Measurements from ENCODE around the gene GLT8D2. TPM values are rescaled to one million over a fixed set of nuclear protein-coding genes. Genes with fewer than 3 reads are reported as not detected.

Gene GLT8D2
- total and polyA plus RNA-seq, 2 of the 13 experiments (the other 11 are each of a cell fraction or from before 2014, with no cell fraction given), result not detected

DNA sequence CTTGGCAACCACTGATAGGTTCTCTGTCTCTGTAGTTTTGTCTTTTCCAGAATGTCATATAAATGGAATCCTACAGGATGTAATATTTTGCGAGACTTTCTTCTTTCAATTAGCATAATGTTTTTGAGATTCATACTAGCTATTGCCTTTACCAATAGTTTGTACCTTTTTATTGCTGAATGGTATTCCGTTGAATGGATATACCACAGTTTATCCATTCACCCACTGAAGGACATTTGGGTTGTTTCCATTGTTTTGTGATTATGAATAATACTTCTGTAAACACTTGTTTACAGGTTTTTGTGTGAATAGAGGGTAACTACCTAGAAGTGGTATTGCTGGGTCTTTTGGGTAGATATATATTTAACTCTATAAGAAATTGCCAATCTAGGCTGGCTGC is 26.3 kb downstream of the GLT8D2 start:
- no TSS peak for BruUV-seq (replicated peaks)
- 2% methylated on average over 2 of the region's 2 CpGs for WGBS (ENCODE audit: low lambda C conversion rate)
- in situ Hi-C loops (cut with HindIII; ENCODE audit: extremely low pct_ligation_motif_present, low pct_unique_long_range_greater_than_20kb), result no loop called here
- H3K9ac ChIP-seq (ENCODE audit: insufficient read depth, low read depth, low read length), result no peak overlapping the region
- no peak overlapping the region for H3K27ac ChIP-seq (ENCODE audit: extremely low read length, insufficient read depth, low read length)
- peaks cover 0 to 21% of the 10 kb centered on the region in 2 experiments; a peak in 2 of 5 replicates for H3K27me3 ChIP-seq (ENCODE audit: control insufficient read depth in 1 of 2, insufficient read depth in 2 of 2, low read length in 2 of 2)
- H3K9me3 ChIP-seq (ENCODE audit: low read length), result no peaks in the 10 kb centered on the region
- DNase-seq (ENCODE audit: low spot score) (no peak), ATAC-seq (no peak), FAIRE-seq (no peak)
- H3K79me2 ChIP-seq (ENCODE audit: insufficient read depth, low read length), result no peaks in the 10 kb centered on the region
- H2AFZ ChIP-seq (ENCODE audit: low read length), result no peak overlapping the region
- TF ChIP-seq ZFP41 (CRISPR knock-in tag; IDR thresholded peaks at IDR 0.05; ENCODE audit: borderline replicate concordance), result no peak
- TF ChIP-seq MZF1 (CRISPR knock-in tag; IDR thresholded peaks at IDR 0.05; ENCODE audit: borderline replicate concordance), result no peak
- TF ChIP-seq ZNF510 (CRISPR knock-in tag; IDR thresholded peaks at IDR 0.05; ENCODE audit: low read depth), result no peak
- TF ChIP-seq, protein P1, sequence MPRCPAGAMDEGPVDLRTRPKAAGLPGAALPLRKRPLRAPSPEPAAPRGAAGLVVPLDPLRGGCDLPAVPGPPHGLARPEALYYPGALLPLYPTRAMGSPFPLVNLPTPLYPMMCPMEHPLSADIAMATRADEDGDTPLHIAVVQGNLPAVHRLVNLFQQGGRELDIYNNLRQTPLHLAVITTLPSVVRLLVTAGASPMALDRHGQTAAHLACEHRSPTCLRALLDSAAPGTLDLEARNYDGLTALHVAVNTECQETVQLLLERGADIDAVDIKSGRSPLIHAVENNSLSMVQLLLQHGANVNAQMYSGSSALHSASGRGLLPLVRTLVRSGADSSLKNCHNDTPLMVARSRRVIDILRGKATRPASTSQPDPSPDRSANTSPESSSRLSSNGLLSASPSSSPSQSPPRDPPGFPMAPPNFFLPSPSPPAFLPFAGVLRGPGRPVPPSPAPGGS (CRISPR knock-in tag; IDR thresholded peaks at IDR 0.05), result no peak
- TF ChIP-seq, protein P2, sequence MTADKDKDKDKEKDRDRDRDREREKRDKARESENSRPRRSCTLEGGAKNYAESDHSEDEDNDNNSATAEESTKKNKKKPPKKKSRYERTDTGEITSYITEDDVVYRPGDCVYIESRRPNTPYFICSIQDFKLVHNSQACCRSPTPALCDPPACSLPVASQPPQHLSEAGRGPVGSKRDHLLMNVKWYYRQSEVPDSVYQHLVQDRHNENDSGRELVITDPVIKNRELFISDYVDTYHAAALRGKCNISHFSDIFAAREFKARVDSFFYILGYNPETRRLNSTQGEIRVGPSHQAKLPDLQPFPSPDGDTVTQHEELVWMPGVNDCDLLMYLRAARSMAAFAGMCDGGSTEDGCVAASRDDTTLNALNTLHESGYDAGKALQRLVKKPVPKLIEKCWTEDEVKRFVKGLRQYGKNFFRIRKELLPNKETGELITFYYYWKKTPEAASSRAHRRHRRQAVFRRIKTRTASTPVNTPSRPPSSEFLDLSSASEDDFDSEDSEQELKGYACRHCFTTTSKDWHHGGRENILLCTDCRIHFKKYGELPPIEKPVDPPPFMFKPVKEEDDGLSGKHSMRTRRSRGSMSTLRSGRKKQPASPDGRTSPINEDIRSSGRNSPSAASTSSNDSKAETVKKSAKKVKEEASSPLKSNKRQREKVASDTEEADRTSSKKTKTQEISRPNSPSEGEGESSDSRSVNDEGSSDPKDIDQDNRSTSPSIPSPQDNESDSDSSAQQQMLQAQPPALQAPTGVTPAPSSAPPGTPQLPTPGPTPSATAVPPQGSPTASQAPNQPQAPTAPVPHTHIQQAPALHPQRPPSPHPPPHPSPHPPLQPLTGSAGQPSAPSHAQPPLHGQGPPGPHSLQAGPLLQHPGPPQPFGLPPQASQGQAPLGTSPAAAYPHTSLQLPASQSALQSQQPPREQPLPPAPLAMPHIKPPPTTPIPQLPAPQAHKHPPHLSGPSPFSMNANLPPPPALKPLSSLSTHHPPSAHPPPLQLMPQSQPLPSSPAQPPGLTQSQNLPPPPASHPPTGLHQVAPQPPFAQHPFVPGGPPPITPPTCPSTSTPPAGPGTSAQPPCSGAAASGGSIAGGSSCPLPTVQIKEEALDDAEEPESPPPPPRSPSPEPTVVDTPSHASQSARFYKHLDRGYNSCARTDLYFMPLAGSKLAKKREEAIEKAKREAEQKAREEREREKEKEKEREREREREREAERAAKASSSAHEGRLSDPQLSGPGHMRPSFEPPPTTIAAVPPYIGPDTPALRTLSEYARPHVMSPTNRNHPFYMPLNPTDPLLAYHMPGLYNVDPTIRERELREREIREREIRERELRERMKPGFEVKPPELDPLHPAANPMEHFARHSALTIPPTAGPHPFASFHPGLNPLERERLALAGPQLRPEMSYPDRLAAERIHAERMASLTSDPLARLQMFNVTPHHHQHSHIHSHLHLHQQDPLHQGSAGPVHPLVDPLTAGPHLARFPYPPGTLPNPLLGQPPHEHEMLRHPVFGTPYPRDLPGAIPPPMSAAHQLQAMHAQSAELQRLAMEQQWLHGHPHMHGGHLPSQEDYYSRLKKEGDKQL (CRISPR knock-in tag; IDR thresholded peaks at IDR 0.05; ENCODE audit: low read depth), result no peak
- TF ChIP-seq, protein P3, sequence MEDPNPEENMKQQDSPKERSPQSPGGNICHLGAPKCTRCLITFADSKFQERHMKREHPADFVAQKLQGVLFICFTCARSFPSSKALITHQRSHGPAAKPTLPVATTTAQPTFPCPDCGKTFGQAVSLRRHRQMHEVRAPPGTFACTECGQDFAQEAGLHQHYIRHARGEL (CRISPR knock-in tag; IDR thresholded peaks at IDR 0.05), result no peak
- TF ChIP-seq, protein P4, sequence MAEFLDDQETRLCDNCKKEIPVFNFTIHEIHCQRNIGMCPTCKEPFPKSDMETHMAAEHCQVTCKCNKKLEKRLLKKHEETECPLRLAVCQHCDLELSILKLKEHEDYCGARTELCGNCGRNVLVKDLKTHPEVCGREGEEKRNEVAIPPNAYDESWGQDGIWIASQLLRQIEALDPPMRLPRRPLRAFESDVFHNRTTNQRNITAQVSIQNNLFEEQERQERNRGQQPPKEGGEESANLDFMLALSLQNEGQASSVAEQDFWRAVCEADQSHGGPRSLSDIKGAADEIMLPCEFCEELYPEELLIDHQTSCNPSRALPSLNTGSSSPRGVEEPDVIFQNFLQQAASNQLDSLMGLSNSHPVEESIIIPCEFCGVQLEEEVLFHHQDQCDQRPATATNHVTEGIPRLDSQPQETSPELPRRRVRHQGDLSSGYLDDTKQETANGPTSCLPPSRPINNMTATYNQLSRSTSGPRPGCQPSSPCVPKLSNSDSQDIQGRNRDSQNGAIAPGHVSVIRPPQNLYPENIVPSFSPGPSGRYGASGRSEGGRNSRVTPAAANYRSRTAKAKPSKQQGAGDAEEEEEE (CRISPR knock-in tag; IDR thresholded peaks at IDR 0.05; ENCODE audit: borderline replicate concordance), result no peak
- no peak for TF ChIP-seq ZNF557 (CRISPR knock-in tag; IDR thresholded peaks at IDR 0.05)
- intact Hi-C loops (cut with micrococcal nuclease; ENCODE audit: unreplicated experiment), result no loop called here
- no peak overlapping the region for H3K4me2 ChIP-seq (ENCODE audit: low read depth, low read length)
- POLR2A ChIA-PET, result no interaction called here
- no peaks in the 10 kb centered on the region for H4K20me1 ChIP-seq (ENCODE audit: insufficient read depth, low read length)
- no peaks in the 10 kb centered on the region for H3K4me1 ChIP-seq (ENCODE audit: insufficient read depth, low read length)
- CTCF ChIA-PET (ENCODE audit: low intra/inter-chr PET ratio, low total read pairs), result no interaction called here
- H3K4me3 ChIP-seq (replicated peaks in 1 of 3; ENCODE audit: insufficient read depth in 1 of 3, low read depth in 2 of 3, low read length in 3 of 3), result no peak overlapping the region
- H3K36me3 ChIP-seq (replicated peaks in 1 of 2; ENCODE audit: control insufficient read depth in 1 of 2, insufficient read depth in 2 of 2, low read length in 2 of 2), result no peaks in the 10 kb centered on the region
